Measurements from ENCODE around the gene TMEM132C.

TMEM132C gene

GRCh38 chr12:128613837-128614590 lies 347.0 kb downstream of the TMEM132C start:
- TF ChIP-seq Cebpa-rat (IDR thresholded peaks at IDR 0.05): no peak

GRCh38 chr12:128617304-128617833 lies 350.4 kb downstream of the TMEM132C start:
- TF ChIP-seq Cebpa-rat (IDR thresholded peaks at IDR 0.05): no peak
- no peak overlapping the region for H3K4me2 ChIP-seq
- no peaks in the 10 kb centered on the region for H3K27me3 ChIP-seq
- no peaks in the 10 kb centered on the region; a peak in 1 of 22 replicates for H3K9me3 ChIP-seq (replicated peaks in 1 of 11)
- H3K36me3 ChIP-seq: no peaks in the 10 kb centered on the region
- H3K4me3 ChIP-seq: no peak overlapping the region
- H3K4me1 ChIP-seq: no peaks in the 10 kb centered on the region
- no peak overlapping the region for H3K9ac ChIP-seq
- no peak overlapping the region for H3K27ac ChIP-seq
- no peaks in the 10 kb centered on the region for H4K20me1 ChIP-seq

More at GRCh38 chr12:128613837-128614590, 347.0 kb downstream of the TMEM132C start:
- H3K27ac ChIP-seq: no peak overlapping the region
- H3K9me3 ChIP-seq (replicated peaks in 1 of 11): no peaks in the 10 kb centered on the region
- H3K36me3 ChIP-seq: no peaks in the 10 kb centered on the region
- H3K27me3 ChIP-seq: no peaks in the 10 kb centered on the region
- H3K9ac ChIP-seq: no peak overlapping the region
- H3K4me1 ChIP-seq: no peaks in the 10 kb centered on the region
- no peak overlapping the region for H3K4me3 ChIP-seq
- no peak overlapping the region for H3K4me2 ChIP-seq
- no peaks in the 10 kb centered on the region for H4K20me1 ChIP-seq

GRCh38 chr12:128619263-128619662 lies 352.3 kb downstream of the TMEM132C start:
- Histone ChIP-seq H3K4me2 (no peak overlapping the region), H3K9ac (no peak overlapping the region), H3K27ac (no peak overlapping the region), H3K4me1 (no peaks in the 10 kb centered on the region), H3K36me3 (no peaks in the 10 kb centered on the region), H3K4me3 (no peak overlapping the region), H3K27me3 (no peaks in the 10 kb centered on the region), H3K9me3 (replicated peaks in 1 of 11) (no peaks in the 10 kb centered on the region; a peak in 1 of 22 replicates), H4K20me1 (no peaks in the 10 kb centered on the region)
- no peak for TF ChIP-seq Cebpa-rat (IDR thresholded peaks at IDR 0.05)

- Histone ChIP-seq H3K9me3 (replicated peaks in 1 of 11) (peaks cover 9 to 17% (median 15%) of the 10 kb centered on the region in 11 experiments; a peak in 17 of 22 replicates), H3K9ac (no peak overlapping the region), H3K4me1 (no peaks in the 10 kb centered on the region), H3K27ac (no peak overlapping the region), H3K36me3 (no peaks in the 10 kb centered on the region), H3K27me3 (no peaks in the 10 kb centered on the region), H3K4me2 (no peak overlapping the region), H4K20me1 (no peaks in the 10 kb centered on the region), H3K4me3 (no peak overlapping the region)
- no peak for TF ChIP-seq Cebpa-rat (IDR thresholded peaks at IDR 0.05)
Observed at GRCh38 chr12:128621304-128621703, 354.3 kb downstream of the TMEM132C start.

- H3K4me1 ChIP-seq: no peaks in the 10 kb centered on the region
- no peak for TF ChIP-seq Cebpa-rat (IDR thresholded peaks at IDR 0.05)
- no peak overlapping the region for H3K9ac ChIP-seq
- no peaks in the 10 kb centered on the region for H3K36me3 ChIP-seq
- H4K20me1 ChIP-seq: no peaks in the 10 kb centered on the region
- no peak overlapping the region for H3K4me2 ChIP-seq
- H3K27me3 ChIP-seq: no peaks in the 10 kb centered on the region
- H3K27ac ChIP-seq: no peak overlapping the region
- no peak overlapping the region for H3K4me3 ChIP-seq
- H3K9me3 ChIP-seq (replicated peaks in 1 of 11): peaks cover 9 to 18% (median 15%) of the 10 kb centered on the region in 11 experiments; a peak in 17 of 22 replicates
Observed at GRCh38 chr12:128623748-128624147, 356.8 kb downstream of the TMEM132C start.

GRCh38 chr12:128626808-128627320 lies 359.9 kb downstream of the TMEM132C start:
- TF ChIP-seq Cebpa-rat (IDR thresholded peaks at IDR 0.05): no peak
- Histone ChIP-seq H3K4me3 (no peak overlapping the region), H3K9ac (no peak overlapping the region), H3K27me3 (no peaks in the 10 kb centered on the region), H3K4me2 (no peak overlapping the region), H3K27ac (no peak overlapping the region), H3K4me1 (no peaks in the 10 kb centered on the region), H4K20me1 (no peaks in the 10 kb centered on the region), H3K9me3 (replicated peaks in 1 of 11) (peaks cover 9 to 18% (median 15%) of the 10 kb centered on the region in 11 experiments; a peak in 17 of 22 replicates), H3K36me3 (no peaks in the 10 kb centered on the region)

- H3K36me3 ChIP-seq: no peaks in the 10 kb centered on the region
- peaks cover 9 to 18% (median 15%) of the 10 kb centered on the region in 11 experiments; a peak in 17 of 22 replicates for H3K9me3 ChIP-seq (replicated peaks in 1 of 11)
- H4K20me1 ChIP-seq: no peaks in the 10 kb centered on the region
- no peak for TF ChIP-seq Cebpa-rat (IDR thresholded peaks at IDR 0.05)
- H3K4me3 ChIP-seq: no peak overlapping the region
- no peaks in the 10 kb centered on the region for H3K27me3 ChIP-seq
- H3K27ac ChIP-seq: no peak overlapping the region
- H3K4me2 ChIP-seq: no peak overlapping the region
- H3K9ac ChIP-seq: no peak overlapping the region
- no peaks in the 10 kb centered on the region for H3K4me1 ChIP-seq
Observed at GRCh38 chr12:128627659-128628058, 360.7 kb downstream of the TMEM132C start.

GRCh38 chr12:128629979-128630378 lies 363.0 kb downstream of the TMEM132C start:
- Histone ChIP-seq H3K9me3 (replicated peaks in 1 of 11) (peaks cover 8 to 20% (median 16%) of the 10 kb centered on the region in 11 experiments; a peak in 19 of 22 replicates), H3K27me3 (no peaks in the 10 kb centered on the region), H4K20me1 (no peaks in the 10 kb centered on the region), H3K4me3 (no peak overlapping the region), H3K9ac (no peak overlapping the region), H3K4me2 (no peak overlapping the region), H3K4me1 (no peaks in the 10 kb centered on the region), H3K27ac (no peak overlapping the region), H3K36me3 (no peaks in the 10 kb centered on the region)
- no peak for TF ChIP-seq Cebpa-rat (IDR thresholded peaks at IDR 0.05)

- Histone ChIP-seq H3K27ac (no peak overlapping the region), H3K9me3 (replicated peaks in 1 of 11) (peaks cover 0 to 5% (median 3%) of the 10 kb centered on the region in 11 experiments; a peak in 10 of 22 replicates), H3K36me3 (no peaks in the 10 kb centered on the region), H3K4me1 (peaks cover 5 to 8% (median 6%) of the 10 kb centered on the region in 10 experiments), H3K4me3 (no peak overlapping the region), H3K27me3 (no peaks in the 10 kb centered on the region), H4K20me1 (no peaks in the 10 kb centered on the region), H3K9ac (no peak overlapping the region), H3K4me2 (no peak overlapping the region)
- TF ChIP-seq Cebpa-rat (IDR thresholded peaks at IDR 0.05): no peak
Observed at GRCh38 chr12:128637642-128638606, 371.0 kb downstream of the TMEM132C start.
